ENCODE data around the gene GRB10.
A peak's percentile ranks its signal among the peaks of the same experiment; 100 is the strongest.

GRB10 gene

DNA sequence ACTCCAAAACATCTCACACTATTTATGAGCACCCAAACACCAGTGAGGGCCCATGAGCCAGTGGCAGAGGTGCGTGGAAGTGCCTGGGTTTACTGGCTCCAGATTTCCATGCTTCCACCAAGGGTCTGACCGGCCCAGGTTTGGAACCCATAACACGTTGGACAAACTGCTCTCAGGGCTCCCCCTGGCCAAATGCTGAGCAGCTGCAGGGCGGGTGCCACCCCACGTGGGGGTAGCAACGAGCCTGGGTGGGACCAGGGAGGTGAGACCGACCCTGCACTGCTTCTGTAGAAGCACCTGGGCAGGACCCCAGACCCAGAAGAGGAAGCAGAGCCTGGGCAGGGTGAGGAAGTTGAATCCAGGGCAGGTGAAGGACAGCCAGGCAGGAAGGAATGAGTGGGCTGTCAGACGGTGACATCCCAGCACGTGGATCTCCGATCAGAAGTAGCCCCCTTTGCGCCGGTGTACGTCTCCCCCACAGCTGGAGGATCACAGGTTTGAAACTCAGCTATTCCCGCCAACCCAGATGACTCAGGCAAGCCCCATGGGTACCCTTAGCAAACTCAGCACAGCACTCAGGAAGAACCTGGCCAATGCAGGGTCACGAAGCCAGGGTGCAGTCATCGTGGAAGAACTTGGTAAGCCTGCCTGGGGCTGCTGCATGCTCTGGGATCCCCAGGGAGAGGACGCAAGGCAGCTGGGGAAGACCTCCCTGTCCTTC, 117.1 kb downstream of the GRB10 start:
- no peak for DNase-seq

DNA sequence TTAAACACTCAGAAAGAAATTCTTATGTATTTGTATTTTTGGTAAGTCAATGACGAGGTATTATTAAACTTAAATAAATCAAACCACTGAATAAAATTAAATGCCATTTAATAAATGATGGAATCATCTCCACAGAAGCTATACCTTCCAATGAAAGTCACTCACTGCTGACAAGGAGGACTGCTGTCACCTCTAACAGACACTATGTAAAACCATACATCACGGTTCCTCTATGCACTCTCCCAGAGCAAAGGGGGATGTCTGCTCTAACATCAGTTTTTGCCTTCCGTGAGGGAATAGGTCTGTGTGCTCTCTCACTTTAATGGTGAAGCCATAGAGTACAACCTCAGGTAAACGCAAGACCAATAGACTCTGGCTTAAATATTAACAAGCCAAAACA, 117.8 kb downstream of the GRB10 start:
- no peak for DNase-seq

GRCh38 chr7:50664461-50664922, 118.2 kb downstream of the GRB10 start:
- DNase-seq: no peak

DNA sequence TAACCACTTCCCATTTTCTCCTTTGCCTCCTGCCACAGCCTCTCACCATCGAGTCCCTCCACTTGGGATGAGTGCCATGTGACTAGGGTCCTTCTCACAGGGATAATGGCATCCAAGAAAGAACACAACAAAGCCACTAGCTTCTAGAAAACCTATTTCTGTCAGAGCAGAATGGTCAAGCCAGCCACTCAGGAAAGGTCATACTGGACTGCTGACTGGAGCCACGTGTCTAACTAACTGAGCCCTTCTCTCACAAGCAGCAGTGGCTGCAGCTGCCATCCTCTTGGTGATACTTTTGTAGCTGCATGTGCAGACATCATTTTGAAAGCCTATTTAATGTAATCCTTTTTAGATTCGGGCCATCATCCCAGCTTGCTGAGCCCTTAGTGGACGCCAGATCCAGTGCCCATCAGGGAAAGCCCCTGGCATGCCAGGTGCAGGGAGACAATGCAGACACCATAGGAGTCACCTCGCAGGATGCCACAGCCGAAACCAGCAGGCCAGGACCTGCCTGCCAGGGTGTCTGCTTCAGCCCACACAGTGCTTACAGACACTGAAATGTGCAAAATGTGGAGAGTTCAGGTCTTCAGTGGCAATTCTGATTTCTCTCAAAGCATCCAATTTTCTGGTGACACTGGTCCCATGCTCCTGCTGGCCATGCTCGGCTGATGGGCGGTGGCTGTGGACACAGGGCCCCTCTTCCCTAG, 119.1 kb downstream of the GRB10 start:
- DNase-seq: no peak

DNA sequence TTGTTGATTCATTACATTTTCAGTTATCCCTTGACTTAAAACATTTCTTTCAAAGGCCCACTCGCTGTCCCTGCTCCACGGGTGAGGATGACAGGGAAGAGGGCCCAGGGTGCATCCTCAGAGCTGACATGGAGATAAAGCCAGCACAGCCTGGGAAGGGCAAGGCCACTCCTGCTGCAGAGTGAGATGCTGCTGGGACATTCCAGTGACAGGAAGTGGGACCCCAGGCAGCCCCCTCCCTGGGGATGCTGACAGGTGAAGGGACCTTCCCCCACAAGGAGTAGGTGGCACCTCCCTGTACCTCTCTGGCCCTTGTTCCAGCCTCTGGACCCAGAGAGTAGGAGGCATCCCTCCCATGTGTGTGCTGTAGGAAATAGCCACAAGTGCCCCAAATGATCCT, 119.7 kb downstream of the GRB10 start:
- no peak for DNase-seq

- DNase-seq: no peak
Measured at GRCh38 chr7:50662041-50662694, 120.5 kb downstream of the GRB10 start.

- peak; percentile 39 for DNase-seq
Measured at GRCh38 chr7:50661345-50662040, 121.2 kb downstream of the GRB10 start.

- DNase-seq: no peak
Measured at GRCh38 chr7:50660830-50661175, 121.9 kb downstream of the GRB10 start.

DNA sequence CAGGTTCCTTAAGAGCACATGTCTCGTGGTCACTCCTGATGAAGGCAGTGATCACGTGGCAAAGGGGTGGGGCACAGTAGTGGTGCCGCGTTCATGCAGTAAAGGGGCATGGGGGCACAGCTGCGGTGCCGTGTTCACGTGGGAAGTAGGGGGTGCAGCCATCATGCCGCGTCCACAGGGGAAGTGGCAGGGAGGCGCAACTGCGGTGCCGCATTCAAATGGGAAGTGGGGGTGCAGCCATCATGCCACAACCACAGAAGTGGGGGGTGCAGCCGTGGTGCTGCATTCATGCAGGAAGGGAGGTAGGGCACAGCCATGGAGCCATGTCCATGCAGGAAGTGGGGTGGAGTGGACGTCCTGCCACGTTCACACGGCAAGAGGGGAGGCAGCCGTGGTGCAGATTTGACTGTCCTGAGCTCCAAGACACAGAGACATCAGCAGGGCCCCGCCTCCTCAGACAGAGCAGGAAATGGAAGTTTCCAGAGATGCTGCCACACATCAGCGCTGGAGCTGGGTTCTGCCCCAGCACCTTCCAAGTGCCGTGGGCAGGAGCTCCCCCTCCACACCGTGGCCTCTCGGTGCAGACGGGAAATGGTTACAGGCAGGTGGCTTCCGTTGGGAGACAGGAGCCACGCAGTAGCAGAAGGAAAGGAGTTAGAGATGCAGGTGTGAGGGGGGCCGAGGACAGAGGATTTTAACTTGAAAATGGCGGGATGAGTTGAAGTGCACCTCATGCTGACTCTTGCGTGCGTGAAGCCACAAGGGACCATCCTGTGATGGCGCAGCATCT, 122.5 kb downstream of the GRB10 start:
- DNase-seq: no peak

GRCh38 chr7:50659329-50659965, 123.2 kb downstream of the GRB10 start:
- no peak for DNase-seq

GRCh38 chr7:50658696-50659095, 124.0 kb downstream of the GRB10 start:
- no peak for DNase-seq

DNA sequence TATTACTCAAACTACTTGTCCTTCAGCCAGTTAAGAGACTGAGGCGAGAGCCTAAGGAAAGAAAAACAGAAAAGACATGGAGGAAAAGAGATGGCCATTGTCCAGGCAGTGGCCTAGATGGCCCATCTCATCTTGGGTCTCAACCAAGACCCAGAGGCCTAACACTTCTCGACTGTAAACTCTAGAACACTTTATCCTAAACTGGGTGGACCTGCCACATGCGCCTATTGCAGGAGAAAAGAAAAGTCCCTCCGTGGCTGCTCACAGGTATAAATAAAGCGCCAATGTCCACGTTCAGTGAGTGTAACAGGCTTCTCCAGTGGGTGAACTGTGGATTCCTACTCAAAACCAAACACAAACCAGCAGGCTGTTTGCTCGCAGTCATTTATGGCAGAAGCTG, 124.8 kb downstream of the GRB10 start:
- no peak for DNase-seq

GRCh38 chr7:50657341-50657873, 125.3 kb downstream of the GRB10 start:
- DNase-seq: no peak

GRCh38 chr7:50656141-50656895, 126.4 kb downstream of the GRB10 start:
- DNase-seq: no peak

DNA sequence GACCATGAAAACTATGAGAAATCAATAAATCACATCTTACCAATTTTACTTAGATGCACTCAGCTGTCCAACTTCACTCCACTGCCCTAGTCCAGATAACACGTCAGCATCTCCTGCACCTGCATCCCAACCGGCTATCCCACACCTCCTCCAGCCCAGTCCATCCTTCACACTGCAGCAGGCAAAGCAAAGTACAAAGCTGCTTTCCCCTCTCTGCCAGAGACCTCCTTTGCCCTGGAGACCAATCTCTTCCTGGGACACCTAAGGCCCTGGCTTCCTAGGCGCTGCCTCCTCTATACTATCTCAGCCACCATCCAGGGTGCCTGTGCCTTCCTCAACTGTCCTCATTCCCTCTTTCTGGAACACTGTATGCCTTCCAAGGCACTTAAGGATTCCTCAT, 127.2 kb downstream of the GRB10 start:
- DNase-seq: no peak

GRCh38 chr7:50655020-50655419, 127.7 kb downstream of the GRB10 start:
- no peak for DNase-seq

GRCh38 chr7:50653981-50654425, 128.7 kb downstream of the GRB10 start:
- no peak for DNase-seq

GRCh38 chr7:50653126-50653864, 129.4 kb downstream of the GRB10 start:
- DNase-seq: no peak

DNA sequence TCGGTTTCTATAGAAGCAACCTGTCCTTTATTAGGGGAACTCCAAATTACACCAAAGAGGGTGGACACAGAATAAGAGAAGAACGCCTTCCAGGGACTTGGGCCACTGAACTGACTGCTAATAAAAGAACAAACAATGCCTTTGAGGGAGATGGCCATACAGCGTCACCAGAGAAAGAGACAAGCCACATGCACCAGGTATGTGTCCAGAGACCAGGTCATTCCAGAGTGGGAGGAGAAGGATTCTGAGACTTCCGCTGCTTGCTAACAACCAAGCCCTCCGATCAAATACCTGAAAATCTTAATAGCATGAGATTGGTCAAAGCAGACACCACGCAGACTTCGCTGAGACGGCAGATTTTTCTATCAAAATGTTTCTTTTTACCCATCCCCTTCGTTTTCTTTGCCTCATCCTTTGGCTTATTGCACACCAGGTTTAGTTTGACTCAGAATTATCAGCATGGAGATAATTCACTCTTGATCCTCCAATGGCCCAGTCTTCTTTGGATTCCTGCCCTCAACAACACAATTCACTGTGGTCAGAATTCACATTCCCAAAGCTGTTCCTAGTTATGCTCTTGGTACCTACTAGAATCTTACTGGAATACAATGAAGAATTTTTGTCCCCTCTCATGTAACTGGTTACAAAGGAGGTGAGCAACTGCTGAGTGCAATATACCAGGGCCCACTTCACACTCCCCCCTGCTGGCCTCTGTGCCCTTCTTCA, 130.1 kb downstream of the GRB10 start:
- DNase-seq: no peak

Measured in DMS79 (cell line).